Measurements from ENCODE around the gene CLEC1B. TPM values are rescaled to one million over a fixed set of nuclear protein-coding genes. Genes with fewer than 3 reads are reported as not detected.

CLEC1B gene
- total RNA-seq (not detected), polyA plus RNA-seq (not detected)
- long read RNA-seq, donor 1, result 0 reads
- long read RNA-seq, donor 2, result 0 reads

DNA sequence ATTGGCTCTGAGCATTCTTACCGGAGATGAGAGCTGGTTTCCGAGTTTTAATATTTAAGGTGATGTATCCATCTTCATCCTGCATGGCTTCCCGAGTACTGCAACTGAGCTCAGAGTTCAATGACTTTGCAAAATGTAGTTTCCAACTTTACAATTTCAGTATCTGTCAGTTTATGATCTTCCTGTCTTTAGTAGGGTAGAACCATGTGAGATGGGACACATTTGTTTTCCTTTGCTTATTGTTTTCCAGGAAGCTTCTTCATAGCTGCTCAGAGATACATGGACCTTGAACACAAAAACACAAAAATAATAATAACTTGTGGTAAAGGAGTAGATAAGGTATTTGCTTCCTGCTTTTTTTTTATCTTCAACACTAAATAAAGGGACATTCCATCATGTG is at the start of gene CLEC1B:
Gene CLEC1B, minus strand, starts transcription at position 106 of the 400 bp plus-strand sequence. Its CDS starts 21 bp downstream, at position 85.
- H3K27ac ChIP-seq, result no peak within 1 kb of the TSS
- peaks cover 0 to 3% (median 0%) of the 10 kb centered on the region in 3 donors for H3K27me3 ChIP-seq (ENCODE audit: insufficient read depth in 3 of 3, low read length in 2 of 3)
- ATAC-seq (no peak), DNase-seq (no peak)
- TF ChIP-seq, protein P1, sequence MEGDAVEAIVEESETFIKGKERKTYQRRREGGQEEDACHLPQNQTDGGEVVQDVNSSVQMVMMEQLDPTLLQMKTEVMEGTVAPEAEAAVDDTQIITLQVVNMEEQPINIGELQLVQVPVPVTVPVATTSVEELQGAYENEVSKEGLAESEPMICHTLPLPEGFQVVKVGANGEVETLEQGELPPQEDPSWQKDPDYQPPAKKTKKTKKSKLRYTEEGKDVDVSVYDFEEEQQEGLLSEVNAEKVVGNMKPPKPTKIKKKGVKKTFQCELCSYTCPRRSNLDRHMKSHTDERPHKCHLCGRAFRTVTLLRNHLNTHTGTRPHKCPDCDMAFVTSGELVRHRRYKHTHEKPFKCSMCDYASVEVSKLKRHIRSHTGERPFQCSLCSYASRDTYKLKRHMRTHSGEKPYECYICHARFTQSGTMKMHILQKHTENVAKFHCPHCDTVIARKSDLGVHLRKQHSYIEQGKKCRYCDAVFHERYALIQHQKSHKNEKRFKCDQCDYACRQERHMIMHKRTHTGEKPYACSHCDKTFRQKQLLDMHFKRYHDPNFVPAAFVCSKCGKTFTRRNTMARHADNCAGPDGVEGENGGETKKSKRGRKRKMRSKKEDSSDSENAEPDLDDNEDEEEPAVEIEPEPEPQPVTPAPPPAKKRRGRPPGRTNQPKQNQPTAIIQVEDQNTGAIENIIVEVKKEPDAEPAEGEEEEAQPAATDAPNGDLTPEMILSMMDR (IDR thresholded peaks at IDR 0.05), result no peak
- intact Hi-C loops (cut with DNase I), result no loop called here
- WGBS, 3 donors, result 87 to 92% (median 91%) methylated on average over 3 of the region's 3 CpGs
- no peak within 1 kb of the TSS for H3K4me3 ChIP-seq
- H3K4me1 ChIP-seq, result no peaks in the 10 kb centered on the region
- no peaks in the 10 kb centered on the region for H3K9me3 ChIP-seq
- no peaks in the 10 kb centered on the region for H3K36me3 ChIP-seq (ENCODE audit: insufficient read depth in 1 of 2, low read depth in 1 of 2)

DNA sequence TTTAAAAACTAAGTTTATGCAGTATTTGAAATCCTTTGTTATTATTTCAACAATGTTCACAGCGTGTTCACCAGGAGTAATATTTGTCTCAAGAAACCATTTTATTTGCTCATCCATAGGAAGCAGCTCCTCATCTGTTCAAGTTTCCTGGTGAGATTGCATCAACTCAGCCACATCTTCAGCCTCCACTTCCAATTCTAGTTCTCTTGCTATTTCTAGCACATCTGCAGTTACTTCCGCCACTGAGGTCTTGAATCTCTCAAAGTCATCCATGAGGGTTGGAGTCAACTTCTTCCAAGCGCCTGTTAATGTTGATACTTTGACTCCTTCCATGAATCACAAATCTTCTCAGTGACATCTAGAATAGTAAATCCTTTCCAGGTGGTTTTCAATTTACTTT is 49.6 kb upstream of the CLEC1B start:
- no peaks in the 10 kb centered on the region for H3K9me3 ChIP-seq
- DNase-seq, result no peak
- no peak overlapping the region for H3K4me3 ChIP-seq
- H3K27me3 ChIP-seq (ENCODE audit: insufficient read depth in 3 of 3, low read length in 2 of 3), result no peaks in the 10 kb centered on the region
- intact Hi-C loops (cut with DNase I), result no loop called here
- H3K4me1 ChIP-seq, result no peaks in the 10 kb centered on the region
- no peaks in the 10 kb centered on the region for H3K36me3 ChIP-seq (ENCODE audit: insufficient read depth in 1 of 2, low read depth in 1 of 2)
- H3K27ac ChIP-seq, result no peak overlapping the region
- ATAC-seq, result no peak
- 68 to 75% (median 74%) methylated on average over 3 of the region's 3 CpGs for WGBS, 3 donors
- TF ChIP-seq, protein P1 (IDR thresholded peaks at IDR 0.05), result no peak

DNA sequence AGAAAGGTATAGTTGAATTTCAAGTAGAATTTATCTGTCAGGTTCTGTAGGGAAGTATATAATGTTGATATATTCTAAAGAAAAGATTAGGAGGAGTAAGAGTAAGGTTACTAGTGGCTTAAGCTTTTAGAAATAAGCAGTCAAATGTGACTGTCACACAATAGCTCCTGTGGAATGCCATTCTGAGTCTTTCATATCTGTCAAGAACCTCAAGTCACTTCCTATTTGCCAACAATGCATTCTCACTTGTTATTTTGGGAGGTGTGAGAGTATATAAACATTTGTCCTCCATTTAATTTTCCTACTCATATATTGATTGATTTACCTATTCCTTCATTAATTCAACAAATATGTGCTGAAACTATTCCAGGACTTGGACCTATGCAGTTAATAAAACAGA is 43.2 kb upstream of the CLEC1B start:
- H3K4me1 ChIP-seq, result no peaks in the 10 kb centered on the region
- no peak for ATAC-seq
- no peak overlapping the region for H3K27ac ChIP-seq
- DNase-seq, result no peak
- intact Hi-C loops (cut with DNase I), result no loop called here
- no peaks in the 10 kb centered on the region for H3K9me3 ChIP-seq
- TF ChIP-seq, protein P1 (IDR thresholded peaks at IDR 0.05), result no peak
- no peak overlapping the region for H3K4me3 ChIP-seq
- H3K27me3 ChIP-seq (ENCODE audit: insufficient read depth in 3 of 3, low read length in 2 of 3), result no peaks in the 10 kb centered on the region
- no peaks in the 10 kb centered on the region for H3K36me3 ChIP-seq (ENCODE audit: insufficient read depth in 1 of 2, low read depth in 1 of 2)

DNA sequence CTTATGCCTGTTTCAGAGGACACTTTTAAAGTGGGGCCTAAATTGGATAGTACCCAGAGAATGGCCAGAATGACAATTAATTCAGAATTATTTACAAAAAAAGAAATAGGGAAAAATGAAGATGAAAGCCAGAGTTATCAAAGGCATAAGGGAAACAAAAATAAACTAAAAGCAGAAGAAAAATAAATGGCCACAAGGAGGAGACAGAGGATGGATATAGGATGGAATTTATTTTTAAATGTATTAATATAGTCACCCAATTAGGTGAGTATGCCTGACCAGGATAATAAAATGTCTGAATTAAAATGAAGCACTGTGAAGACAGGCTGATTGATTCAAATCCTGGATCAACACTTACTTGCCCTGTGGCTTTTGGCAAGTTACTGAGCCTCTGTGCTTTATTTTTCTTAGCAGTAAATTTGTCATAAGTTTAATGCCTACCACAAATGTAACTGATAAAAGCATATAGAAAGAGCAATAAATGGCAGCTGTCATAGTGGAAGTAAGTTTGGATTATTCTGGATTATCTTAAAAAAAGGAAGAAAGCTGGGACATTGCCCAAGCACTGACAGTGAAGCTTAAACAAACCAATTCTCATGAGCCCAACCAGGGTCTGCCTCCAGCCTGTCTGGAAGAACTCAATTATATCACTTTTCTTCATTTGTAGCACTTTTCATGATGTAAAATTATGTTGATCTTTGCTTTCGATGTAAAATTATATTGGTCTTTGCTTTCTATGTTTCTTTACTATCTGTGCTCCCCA is 35.0 kb upstream of the CLEC1B start:
- whole genome bisulfite sequencing, 3 donors, result 81 to 83% (median 82%) methylated on average over 1 of the region's 1 CpG

More for the DNA sequence above, 35.0 kb upstream of the CLEC1B start:
- no peak overlapping the region for H3K27ac ChIP-seq
- H3K27me3 ChIP-seq (ENCODE audit: insufficient read depth in 3 of 3, low read length in 2 of 3), result no peaks in the 10 kb centered on the region
- no peaks in the 10 kb centered on the region for H3K9me3 ChIP-seq
- DNase-seq (no peak), ATAC-seq (no peak)
- intact Hi-C loops (cut with DNase I), result loop anchor here in 1 of 2 donors (5.0 to 10.0 kb wide), 2 partner anchors 108 to 161 kb away; no protein-coding TSS in a partner anchor
- TF ChIP-seq, protein P1 (IDR thresholded peaks at IDR 0.05), result peak; percentile 49
- no peaks in the 10 kb centered on the region for H3K36me3 ChIP-seq (ENCODE audit: insufficient read depth in 1 of 2, low read depth in 1 of 2)
- no peaks in the 10 kb centered on the region for H3K4me1 ChIP-seq
- H3K4me3 ChIP-seq, result no peak overlapping the region
